ENCODE results near the gene ADPGK.
"Not testable (repeated sequence)": the region's sequence is repeated elsewhere in the genome, so short reads cannot be mapped to it uniquely, and the experiment has no call there.

The ADPGK gene

DNA sequence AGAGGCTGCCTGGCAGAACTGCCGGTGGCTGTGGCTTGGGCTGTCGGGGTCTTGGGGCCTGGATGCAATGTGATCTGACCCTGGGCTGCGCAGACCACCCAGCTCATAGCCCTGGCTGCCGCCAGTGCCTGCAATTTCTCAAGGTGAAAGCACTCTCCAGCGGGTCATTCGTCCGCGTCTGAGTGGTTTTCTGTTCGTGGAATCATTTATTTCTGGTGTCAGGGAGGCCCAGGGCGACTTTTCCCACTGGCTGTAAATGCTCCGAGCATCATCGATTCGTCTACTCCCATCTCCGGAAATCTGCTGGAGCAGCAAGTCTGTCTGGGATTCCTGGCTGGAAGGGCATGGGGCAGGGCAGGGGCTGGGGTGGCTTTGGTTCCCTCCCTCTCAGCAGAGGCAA lies 40.6 kb upstream of the ADPGK start:
- H3K4me1 ChIP-seq (ENCODE audit: insufficient read depth, poor library complexity, severe bottlenecking), result no peaks in the 10 kb centered on the region
- no peak overlapping the region for H3K27ac ChIP-seq (ENCODE audit: poor library complexity, severe bottlenecking)
- peaks cover 8% of the 10 kb centered on the region for H3K27me3 ChIP-seq (ENCODE audit: insufficient read depth, poor library complexity, severe bottlenecking)
- DNase-seq (ENCODE audit: low spot score) (peak; percentile 52), ATAC-seq (ENCODE audit: low read depth) (no peak)
- no peaks in the 10 kb centered on the region for H3K9me3 ChIP-seq (ENCODE audit: severe bottlenecking)
- no peak overlapping the region for H3K4me3 ChIP-seq (ENCODE audit: severe bottlenecking)
- no peaks in the 10 kb centered on the region for H3K36me3 ChIP-seq (ENCODE audit: low read depth)
- TF ChIP-seq, protein P1, sequence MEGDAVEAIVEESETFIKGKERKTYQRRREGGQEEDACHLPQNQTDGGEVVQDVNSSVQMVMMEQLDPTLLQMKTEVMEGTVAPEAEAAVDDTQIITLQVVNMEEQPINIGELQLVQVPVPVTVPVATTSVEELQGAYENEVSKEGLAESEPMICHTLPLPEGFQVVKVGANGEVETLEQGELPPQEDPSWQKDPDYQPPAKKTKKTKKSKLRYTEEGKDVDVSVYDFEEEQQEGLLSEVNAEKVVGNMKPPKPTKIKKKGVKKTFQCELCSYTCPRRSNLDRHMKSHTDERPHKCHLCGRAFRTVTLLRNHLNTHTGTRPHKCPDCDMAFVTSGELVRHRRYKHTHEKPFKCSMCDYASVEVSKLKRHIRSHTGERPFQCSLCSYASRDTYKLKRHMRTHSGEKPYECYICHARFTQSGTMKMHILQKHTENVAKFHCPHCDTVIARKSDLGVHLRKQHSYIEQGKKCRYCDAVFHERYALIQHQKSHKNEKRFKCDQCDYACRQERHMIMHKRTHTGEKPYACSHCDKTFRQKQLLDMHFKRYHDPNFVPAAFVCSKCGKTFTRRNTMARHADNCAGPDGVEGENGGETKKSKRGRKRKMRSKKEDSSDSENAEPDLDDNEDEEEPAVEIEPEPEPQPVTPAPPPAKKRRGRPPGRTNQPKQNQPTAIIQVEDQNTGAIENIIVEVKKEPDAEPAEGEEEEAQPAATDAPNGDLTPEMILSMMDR (IDR thresholded peaks at IDR 0.05; ENCODE audit: poor library complexity, severe bottlenecking), result no peak

DNA sequence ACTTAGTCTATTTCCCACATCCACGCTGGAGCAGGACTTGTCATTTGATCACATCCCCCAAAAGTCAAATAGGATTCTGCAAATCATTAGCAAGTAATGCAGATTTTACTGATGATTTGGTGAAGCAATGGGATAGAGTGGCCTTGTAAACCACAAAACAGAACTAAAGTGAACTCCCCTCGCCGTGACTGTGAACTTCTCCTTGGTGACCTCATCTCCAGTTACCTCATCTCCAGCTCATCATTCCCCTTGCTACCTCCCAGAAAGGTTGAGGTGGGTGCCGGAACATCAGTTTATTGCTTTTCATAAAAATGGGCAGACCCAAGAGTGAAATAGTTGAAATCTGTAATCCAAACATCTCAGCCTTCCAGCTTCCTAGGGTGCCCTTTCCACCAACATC lies 36.7 kb upstream of the ADPGK start:
- no peak for DNase-seq (ENCODE audit: low spot score)

DNA sequence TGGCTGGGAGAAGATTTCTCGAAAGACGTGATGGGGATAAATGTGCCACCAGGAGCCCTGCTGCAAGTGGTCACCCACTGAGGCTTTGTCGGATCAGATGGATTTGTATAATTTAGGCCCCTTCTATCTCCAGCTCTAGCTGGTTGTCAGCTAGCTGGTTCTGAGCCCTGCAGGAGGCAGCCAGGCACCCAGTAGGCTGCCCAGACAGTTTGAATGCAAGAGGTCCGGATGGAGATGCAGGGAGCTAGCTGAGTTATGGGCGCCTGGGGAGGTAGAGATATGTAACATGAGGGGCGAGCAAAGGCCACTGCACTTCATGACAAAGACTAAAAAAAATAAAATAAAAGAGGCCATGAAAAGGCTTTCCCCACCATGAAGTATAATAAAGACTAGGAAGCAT lies 35.1 kb upstream of the ADPGK start:
- Histone ChIP-seq H3K27me3 (ENCODE audit: insufficient read depth, poor library complexity, severe bottlenecking) (peaks cover 25% of the 10 kb centered on the region), H3K4me1 (ENCODE audit: insufficient read depth, poor library complexity, severe bottlenecking) (no peaks in the 10 kb centered on the region), H3K36me3 (ENCODE audit: low read depth) (no peaks in the 10 kb centered on the region), H3K9me3 (ENCODE audit: severe bottlenecking) (no peaks in the 10 kb centered on the region), H3K27ac (ENCODE audit: poor library complexity, severe bottlenecking) (no peak overlapping the region), H3K4me3 (ENCODE audit: severe bottlenecking) (no peak overlapping the region)
- TF ChIP-seq, protein P1 (IDR thresholded peaks at IDR 0.05; ENCODE audit: poor library complexity, severe bottlenecking), result no peak
- no peak for ATAC-seq (ENCODE audit: low read depth)
- DNase-seq (ENCODE audit: low spot score), result no peak

More for the DNA sequence above, 36.7 kb upstream of the ADPGK start:
- no peak for ATAC-seq (ENCODE audit: low read depth)
- H3K4me1 ChIP-seq (ENCODE audit: insufficient read depth, poor library complexity, severe bottlenecking), result no peaks in the 10 kb centered on the region
- TF ChIP-seq, protein P1 (IDR thresholded peaks at IDR 0.05; ENCODE audit: poor library complexity, severe bottlenecking), result no peak
- H3K36me3 ChIP-seq (ENCODE audit: low read depth), result no peaks in the 10 kb centered on the region
- H3K27ac ChIP-seq (ENCODE audit: poor library complexity, severe bottlenecking), result no peak overlapping the region
- no peaks in the 10 kb centered on the region for H3K9me3 ChIP-seq (ENCODE audit: severe bottlenecking)
- H3K4me3 ChIP-seq (ENCODE audit: severe bottlenecking), result no peak overlapping the region
- peaks cover 25% of the 10 kb centered on the region for H3K27me3 ChIP-seq (ENCODE audit: insufficient read depth, poor library complexity, severe bottlenecking)

DNA sequence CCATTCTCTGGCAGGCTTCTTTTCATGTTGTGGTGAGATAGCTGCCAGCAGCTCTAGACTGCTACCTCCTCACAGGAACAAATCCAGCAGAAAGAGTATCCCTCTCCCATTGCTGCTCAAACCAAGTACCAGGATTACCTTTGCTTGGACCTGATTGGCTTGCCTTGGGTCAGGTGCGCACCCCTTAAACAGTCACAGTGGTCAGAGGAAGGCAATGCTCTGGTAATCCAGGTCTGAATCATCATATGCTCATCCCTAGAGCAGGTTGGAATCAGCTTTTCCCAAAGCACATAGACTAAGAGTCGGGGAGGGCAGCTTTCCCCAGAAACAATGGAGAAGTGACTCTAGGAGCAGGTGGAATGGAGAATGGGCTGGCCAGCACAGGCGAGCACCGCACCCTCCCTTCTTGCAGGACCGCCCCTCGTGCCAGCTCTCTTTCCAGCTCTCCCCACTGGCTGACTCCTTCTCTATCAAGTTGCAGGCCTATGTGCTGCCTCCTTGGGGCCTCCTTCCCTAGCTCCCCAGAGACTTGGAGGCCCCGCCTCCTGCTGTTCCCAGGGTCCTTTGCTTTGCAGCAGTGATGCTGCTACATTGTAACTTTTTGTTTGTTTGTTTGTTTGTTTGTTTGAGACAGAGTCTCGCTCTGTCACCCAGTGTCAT lies 29.9 kb upstream of the ADPGK start:
- no peak overlapping the region for H3K4me3 ChIP-seq (ENCODE audit: severe bottlenecking)
- no peaks in the 10 kb centered on the region for H3K9me3 ChIP-seq (ENCODE audit: severe bottlenecking)
- no peaks in the 10 kb centered on the region for H3K4me1 ChIP-seq (ENCODE audit: insufficient read depth, poor library complexity, severe bottlenecking)
- TF ChIP-seq, protein P1 (IDR thresholded peaks at IDR 0.05; ENCODE audit: poor library complexity, severe bottlenecking), result no peak
- peaks cover 10% of the 10 kb centered on the region for H3K27me3 ChIP-seq (ENCODE audit: insufficient read depth, poor library complexity, severe bottlenecking)
- H3K36me3 ChIP-seq (ENCODE audit: low read depth), result no peaks in the 10 kb centered on the region
- DNase-seq (ENCODE audit: low spot score) (peak; percentile 30), ATAC-seq (ENCODE audit: low read depth) (peak; percentile 69)
- H3K27ac ChIP-seq (ENCODE audit: poor library complexity, severe bottlenecking), result no peak overlapping the region

DNA sequence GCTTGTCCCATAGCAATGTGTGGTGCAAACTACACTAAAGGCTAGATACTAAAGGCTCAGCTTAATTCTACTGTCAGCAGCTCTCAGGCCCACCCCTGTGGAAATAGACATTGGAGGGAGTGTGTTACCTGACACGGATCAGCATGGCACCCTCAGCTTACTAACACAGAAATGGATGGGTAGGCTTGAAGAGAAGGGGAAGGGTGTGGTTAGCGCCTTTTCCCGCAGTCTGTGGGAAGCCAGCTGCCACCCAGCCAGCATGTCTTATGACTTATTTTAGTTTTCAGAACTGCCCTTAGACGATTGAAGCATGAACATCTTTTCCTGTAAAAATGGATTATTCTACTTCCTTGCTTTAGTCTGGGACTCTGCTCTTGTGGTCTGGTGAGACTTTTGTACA lies 25.8 kb upstream of the ADPGK start:
- DNase-seq (ENCODE audit: low spot score), result no peak
- Histone ChIP-seq H3K27me3 (ENCODE audit: insufficient read depth, poor library complexity, severe bottlenecking) (peaks cover 1% of the 10 kb centered on the region), H3K36me3 (ENCODE audit: low read depth) (no peaks in the 10 kb centered on the region), H3K27ac (ENCODE audit: poor library complexity, severe bottlenecking) (no peak overlapping the region), H3K4me1 (ENCODE audit: insufficient read depth, poor library complexity, severe bottlenecking) (no peaks in the 10 kb centered on the region), H3K9me3 (ENCODE audit: severe bottlenecking) (no peaks in the 10 kb centered on the region), H3K4me3 (ENCODE audit: severe bottlenecking) (no peak overlapping the region)
- ATAC-seq (ENCODE audit: low read depth), result no peak
- TF ChIP-seq, protein P1 (IDR thresholded peaks at IDR 0.05; ENCODE audit: poor library complexity, severe bottlenecking), result no peak

DNA sequence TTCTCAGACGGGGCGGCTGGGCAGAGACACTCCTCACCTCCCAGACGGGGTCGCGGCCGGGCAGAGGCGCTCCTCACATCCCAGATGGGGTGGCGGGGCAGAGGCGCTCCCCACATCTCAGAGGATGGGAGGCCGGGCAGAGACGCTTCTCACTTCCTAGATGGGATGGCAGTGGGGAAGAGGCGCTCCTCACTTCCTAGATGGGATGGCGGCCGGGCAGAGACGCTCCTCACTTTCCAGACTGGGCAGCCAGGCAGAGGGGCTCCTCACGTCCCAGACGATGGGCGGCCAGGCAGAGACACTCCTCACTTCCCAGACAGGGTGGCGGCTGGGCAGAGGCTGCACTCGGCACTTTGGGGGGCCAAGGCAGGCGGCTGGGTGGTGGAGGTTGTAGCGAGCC lies 23.8 kb upstream of the ADPGK start:
- not testable (repeated sequence) for ATAC-seq (ENCODE audit: low read depth)

More for the DNA sequence above, 23.8 kb upstream of the ADPGK start:
- not testable (repeated sequence) for H3K27ac ChIP-seq (ENCODE audit: poor library complexity, severe bottlenecking); DNase-seq (ENCODE audit: low spot score); H3K4me3 ChIP-seq (ENCODE audit: severe bottlenecking); H3K27me3 ChIP-seq (ENCODE audit: insufficient read depth, poor library complexity, severe bottlenecking); H3K36me3 ChIP-seq (ENCODE audit: low read depth); H3K4me1 ChIP-seq (ENCODE audit: insufficient read depth, poor library complexity, severe bottlenecking); H3K9me3 ChIP-seq (ENCODE audit: severe bottlenecking)
